Measurements from ENCODE around the gene CKM.
A peak's percentile ranks its signal among the peaks of the same experiment; 100 is the strongest.

CKM gene

DNA sequence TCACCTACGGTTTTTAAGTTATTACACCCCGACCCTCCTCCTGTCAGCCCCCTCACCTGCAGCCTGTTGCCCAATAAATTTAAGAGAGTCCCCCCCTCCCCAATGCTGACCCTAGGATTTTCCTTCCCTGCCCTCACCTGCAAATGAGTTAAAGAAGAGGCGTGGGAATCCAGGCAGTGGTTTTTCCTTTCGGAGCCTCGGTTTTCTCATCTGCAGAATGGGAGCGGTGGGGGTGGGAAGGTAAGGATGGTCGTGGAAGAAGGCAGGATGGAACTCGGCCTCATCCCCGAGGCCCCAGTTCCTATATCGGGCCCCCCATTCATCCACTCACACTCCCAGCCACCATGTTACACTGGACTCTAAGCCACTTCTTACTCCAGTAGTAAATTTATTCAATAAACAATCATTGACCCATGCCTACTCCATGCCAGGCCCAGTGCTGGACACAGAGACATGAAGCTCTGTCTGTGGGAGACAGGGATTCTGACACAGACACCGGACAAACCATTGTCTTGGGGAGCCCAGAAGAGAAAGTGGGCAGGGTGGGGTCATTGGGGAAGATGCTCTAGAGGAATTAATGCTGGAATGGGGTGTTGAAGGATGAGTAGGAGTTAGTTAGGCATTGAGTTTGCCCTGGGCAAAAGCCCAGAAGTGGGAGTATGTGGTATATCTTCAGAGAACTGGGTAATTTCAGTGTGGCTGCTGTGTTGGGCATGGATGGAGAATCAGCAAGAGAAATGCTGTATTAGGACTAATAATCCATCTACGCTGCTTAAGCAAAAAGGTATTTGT, 19.2 kb downstream of the CKM start:
- Mint-ChIP-seq H3K27ac (no peak overlapping the region), H3K4me3 (no peak overlapping the region), H3K4me1 (ENCODE audit: low read depth) (no peaks in the 10 kb centered on the region), H3K36me3 (ENCODE audit: low read depth) (peaks cover 36% of the 10 kb centered on the region), H3K27me3 (peaks cover 11% of the 10 kb centered on the region), H3K9me3 (no peaks in the 10 kb centered on the region)
- intact Hi-C loops (cut with micrococcal nuclease): no loop called here

DNA sequence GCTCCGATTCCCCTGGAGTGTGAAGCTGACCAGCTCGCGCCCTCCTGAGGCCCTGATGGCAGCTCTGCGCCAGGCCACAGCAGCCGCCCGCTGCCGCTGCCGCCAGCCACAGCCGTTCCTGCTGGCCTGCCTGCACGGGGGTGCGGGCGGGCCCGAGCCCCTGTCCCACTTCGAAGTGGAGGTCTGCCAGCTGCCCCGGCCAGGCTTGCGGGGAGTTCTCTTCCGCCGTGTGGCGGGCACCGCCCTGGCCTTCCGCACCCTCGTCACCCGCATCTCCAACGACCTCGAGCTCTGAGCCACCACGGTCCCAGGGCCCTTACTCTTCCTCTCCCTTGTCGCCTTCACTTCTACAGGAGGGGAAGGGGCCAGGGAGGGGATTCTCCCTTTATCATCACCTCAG, 20.3 kb downstream of the CKM start:
- Mint-ChIP-seq H3K4me3 (no peak overlapping the region), H3K4me1 (ENCODE audit: low read depth) (no peaks in the 10 kb centered on the region)
- intact Hi-C loops (cut with micrococcal nuclease): no loop called here

DNA sequence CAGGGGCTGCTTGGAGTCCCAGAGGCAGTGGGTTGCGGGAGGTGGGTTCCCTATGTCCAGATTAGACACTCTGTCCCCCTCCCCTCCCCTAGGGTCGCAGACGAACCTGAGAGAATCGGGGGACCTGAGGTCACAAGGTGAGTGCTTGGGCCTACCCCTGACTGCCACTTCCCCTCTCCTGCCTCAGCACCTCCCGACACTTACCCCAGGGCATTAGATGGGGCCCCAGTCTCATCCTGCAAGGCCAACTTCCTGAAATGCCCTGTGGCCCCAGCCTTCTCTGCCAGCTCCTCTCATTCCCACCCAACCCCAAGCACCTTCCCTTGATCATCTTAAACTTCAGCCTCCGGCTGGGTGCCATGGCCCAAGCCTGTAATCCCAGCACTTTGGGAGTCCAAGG, 23.0 kb downstream of the CKM start:
- intact Hi-C loops (cut with micrococcal nuclease): no loop called here
- Mint-ChIP-seq H3K4me1 (ENCODE audit: low read depth) (no peaks in the 10 kb centered on the region), H3K27me3 (peaks cover 2% of the 10 kb centered on the region), H3K4me3 (no peak overlapping the region), H3K27ac (no peak overlapping the region), H3K36me3 (ENCODE audit: low read depth) (peaks cover 60% of the 10 kb centered on the region), H3K9me3 (no peaks in the 10 kb centered on the region)

More for the DNA sequence above, 20.3 kb downstream of the CKM start:
- Mint-ChIP-seq H3K36me3 (ENCODE audit: low read depth) (peaks cover 44% of the 10 kb centered on the region), H3K27me3 (peaks cover 10% of the 10 kb centered on the region), H3K27ac (no peak overlapping the region), H3K9me3 (no peaks in the 10 kb centered on the region)

DNA sequence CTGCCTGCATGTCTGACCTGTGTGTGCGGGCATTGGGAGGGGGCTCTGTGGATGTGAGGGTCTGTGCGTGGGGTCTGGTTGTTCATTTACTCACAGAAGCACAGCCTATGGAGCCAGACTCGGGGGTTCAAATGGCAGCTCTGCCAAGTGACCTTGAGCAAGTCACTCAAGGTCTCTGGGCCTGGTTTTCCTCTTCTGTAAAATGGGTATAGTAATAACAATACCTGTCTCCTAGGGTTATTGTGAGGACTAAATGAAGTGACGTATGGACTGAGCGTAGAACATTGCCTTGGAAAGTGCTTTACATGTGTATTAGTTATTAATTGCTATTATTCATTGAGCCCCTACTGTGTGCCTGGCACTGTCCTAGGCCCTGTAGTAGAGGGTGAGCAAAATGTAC, 24.4 kb downstream of the CKM start:
- no peak overlapping the region for H3K27ac Mint-ChIP-seq
- no peaks in the 10 kb centered on the region for H3K27me3 Mint-ChIP-seq
- intact Hi-C loops (cut with micrococcal nuclease): no loop called here
- no peak overlapping the region for H3K4me3 Mint-ChIP-seq
- no peaks in the 10 kb centered on the region for H3K4me1 Mint-ChIP-seq (ENCODE audit: low read depth)
- peaks cover 73% of the 10 kb centered on the region for H3K36me3 Mint-ChIP-seq (ENCODE audit: low read depth)
- H3K9me3 Mint-ChIP-seq: no peaks in the 10 kb centered on the region

DNA sequence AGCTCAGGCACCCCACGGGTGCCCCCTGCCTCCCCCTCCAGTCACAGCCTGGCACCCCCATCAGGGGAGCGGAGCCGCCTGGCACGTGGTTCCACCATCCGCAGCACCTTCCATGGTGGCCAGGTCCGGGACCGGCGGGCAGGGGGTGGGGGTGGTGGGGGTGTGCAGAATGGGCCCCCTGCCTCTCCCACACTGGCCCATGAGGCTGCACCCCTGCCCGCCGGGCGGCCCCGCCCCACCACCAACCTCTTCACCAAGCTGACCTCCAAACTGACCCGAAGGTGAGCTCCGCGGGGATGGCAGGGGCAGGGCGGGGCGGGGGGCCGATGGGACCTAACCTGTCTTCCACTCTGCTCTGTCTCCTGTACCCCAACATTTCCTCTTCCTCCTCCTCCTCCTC, 25.0 kb downstream of the CKM start:
- no peak overlapping the region for H3K27ac Mint-ChIP-seq
- no peaks in the 10 kb centered on the region for H3K9me3 Mint-ChIP-seq
- H3K36me3 Mint-ChIP-seq (ENCODE audit: low read depth): peaks cover 73% of the 10 kb centered on the region
- no peak overlapping the region for H3K4me3 Mint-ChIP-seq
- intact Hi-C loops (cut with micrococcal nuclease): no loop called here
- H3K27me3 Mint-ChIP-seq: no peaks in the 10 kb centered on the region
- H3K4me1 Mint-ChIP-seq (ENCODE audit: low read depth): no peaks in the 10 kb centered on the region

DNA sequence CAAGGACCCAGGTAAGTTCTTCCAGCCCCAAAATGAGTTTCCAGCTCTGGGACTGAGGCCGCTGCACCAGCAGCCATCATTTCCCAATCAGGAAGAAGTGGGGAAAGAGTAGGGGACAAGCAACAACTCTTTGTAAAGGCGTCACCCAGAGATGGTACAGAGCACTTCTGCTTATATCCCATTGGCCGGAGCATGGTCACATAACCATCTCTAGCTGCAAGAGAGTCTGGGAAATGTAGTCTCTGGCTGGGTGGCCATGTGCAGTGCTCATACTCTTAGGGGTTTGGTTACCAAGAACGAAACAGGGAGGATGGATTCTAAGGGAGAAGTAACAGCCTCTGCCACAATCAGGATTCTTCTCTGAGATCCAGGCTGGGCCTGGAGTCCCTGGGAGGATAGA, 26.3 kb downstream of the CKM start:
- no peaks in the 10 kb centered on the region for H3K27me3 Mint-ChIP-seq
- H3K36me3 Mint-ChIP-seq (ENCODE audit: low read depth): peaks cover 75% of the 10 kb centered on the region
- intact Hi-C loops (cut with micrococcal nuclease): no loop called here
- H3K27ac Mint-ChIP-seq: peak overlapping the region; percentile 33
- H3K4me1 Mint-ChIP-seq (ENCODE audit: low read depth): no peaks in the 10 kb centered on the region
- H3K4me3 Mint-ChIP-seq: no peak overlapping the region
- no peaks in the 10 kb centered on the region for H3K9me3 Mint-ChIP-seq

DNA sequence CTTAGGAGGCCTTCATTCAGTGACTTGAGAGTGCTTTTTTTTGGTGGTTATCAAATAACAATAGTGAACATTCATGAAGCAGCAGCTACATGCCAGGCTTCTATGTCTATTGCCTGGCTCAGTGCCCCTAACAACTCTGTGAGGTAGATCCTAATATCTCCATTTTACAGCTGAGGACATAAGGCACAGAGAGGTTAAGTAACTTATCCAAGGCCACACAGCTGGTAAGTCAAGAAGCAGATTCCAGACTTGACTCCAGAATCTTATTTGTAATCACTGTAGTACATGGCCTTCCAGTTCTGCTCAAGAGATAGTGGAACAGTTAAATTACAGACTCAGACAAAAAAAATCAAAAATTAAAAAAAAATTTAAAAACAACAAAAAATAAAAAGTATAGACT, 26.8 kb downstream of the CKM start:
- no peaks in the 10 kb centered on the region for H3K27me3 Mint-ChIP-seq
- intact Hi-C loops (cut with micrococcal nuclease): no loop called here
- H3K4me1 Mint-ChIP-seq (ENCODE audit: low read depth): no peaks in the 10 kb centered on the region
- no peaks in the 10 kb centered on the region for H3K9me3 Mint-ChIP-seq
- H3K27ac Mint-ChIP-seq: peak overlapping the region; percentile 33
- peaks cover 78% of the 10 kb centered on the region for H3K36me3 Mint-ChIP-seq (ENCODE audit: low read depth)
- H3K4me3 Mint-ChIP-seq: no peak overlapping the region

DNA sequence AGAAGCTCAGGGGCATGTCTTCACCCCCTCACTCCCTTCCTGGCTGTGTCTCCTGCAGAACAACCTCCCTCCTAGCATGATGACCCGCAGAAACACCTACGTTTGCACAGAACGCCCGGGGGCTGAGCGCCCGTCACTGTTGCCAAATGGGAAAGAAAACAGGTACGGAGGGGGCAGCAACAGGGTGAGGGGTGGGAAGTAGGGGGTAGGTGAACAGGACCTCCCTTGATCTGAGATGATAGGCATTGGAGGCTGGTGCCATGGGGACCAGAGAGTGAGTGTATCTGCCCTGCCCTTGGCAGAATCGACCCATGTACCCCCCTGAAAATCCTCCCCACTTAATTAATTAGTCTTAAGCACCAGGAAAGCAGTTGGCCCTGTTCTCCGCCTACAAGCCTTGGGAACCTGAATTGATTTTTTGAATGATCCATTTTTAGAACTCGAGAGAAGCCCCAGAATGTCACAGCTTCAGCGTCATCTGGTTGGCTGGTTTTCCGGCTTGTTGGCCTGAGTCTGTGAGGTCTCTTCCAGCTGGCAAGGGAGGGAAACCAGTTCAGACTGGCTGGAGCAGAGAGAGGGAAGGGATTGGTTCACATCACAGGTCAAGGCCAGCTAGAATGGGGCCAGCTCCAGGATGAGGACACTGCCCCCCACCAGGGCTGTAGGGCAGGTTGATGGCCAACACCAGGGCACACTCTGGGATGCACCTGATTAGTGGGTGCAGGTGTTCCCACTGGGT, 28.2 kb downstream of the CKM start:
- Mint-ChIP-seq H3K9me3 (no peaks in the 10 kb centered on the region), H3K4me3 (no peak overlapping the region), H3K36me3 (ENCODE audit: low read depth) (peaks cover 78% of the 10 kb centered on the region), H3K27me3 (no peaks in the 10 kb centered on the region), H3K27ac (no peak overlapping the region), H3K4me1 (ENCODE audit: low read depth) (no peaks in the 10 kb centered on the region)
- intact Hi-C loops (cut with micrococcal nuclease): no loop called here

DNA sequence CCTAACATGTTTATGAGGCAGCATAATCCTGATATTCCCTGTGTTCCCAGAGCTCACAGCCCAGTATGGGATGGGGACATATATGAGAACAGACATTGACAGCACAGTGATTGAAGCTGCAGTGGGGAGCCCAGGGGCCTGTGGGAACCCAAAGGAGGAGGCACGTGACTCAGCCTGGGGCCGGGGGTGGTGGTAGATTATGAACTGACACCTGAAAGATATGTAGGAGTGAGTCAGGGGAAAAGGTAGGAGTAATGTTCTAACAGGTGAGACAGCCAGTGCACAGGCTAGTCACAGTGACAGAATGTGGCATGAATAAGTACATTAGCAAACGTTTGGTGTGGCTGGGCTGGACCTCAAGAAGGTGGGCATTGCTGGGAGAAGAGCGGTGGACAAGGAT, 29.0 kb downstream of the CKM start:
- H3K9me3 Mint-ChIP-seq: no peaks in the 10 kb centered on the region
- H3K27ac Mint-ChIP-seq: no peak overlapping the region
- intact Hi-C loops (cut with micrococcal nuclease): no loop called here
- no peak overlapping the region for H3K4me3 Mint-ChIP-seq
- H3K36me3 Mint-ChIP-seq (ENCODE audit: low read depth): peaks cover 78% of the 10 kb centered on the region
- H3K27me3 Mint-ChIP-seq: no peaks in the 10 kb centered on the region
- H3K4me1 Mint-ChIP-seq (ENCODE audit: low read depth): no peaks in the 10 kb centered on the region

DNA sequence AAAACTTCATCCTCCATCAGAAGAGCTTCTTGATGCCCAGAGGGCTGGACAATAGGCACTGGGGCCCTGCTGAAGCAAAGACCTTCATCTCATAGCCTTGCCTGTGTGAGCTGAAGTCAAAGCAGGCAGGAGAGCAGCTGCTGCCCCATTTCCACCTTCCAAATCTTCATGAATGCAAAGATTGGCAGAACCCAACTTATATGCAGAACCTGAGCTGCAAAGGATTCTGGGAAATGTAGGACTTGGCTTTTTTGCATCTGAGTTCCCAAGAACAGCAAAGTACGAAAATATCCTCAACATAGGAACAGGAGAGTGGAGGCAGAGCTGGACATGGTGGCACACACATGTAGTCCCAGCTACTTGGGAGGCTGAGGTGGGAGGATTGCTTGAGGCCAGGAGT, 30.8 kb downstream of the CKM start:
- Mint-ChIP-seq H3K9me3 (no peaks in the 10 kb centered on the region), H3K4me3 (no peak overlapping the region), H3K27ac (no peak overlapping the region), H3K27me3 (no peaks in the 10 kb centered on the region), H3K4me1 (ENCODE audit: low read depth) (no peaks in the 10 kb centered on the region), H3K36me3 (ENCODE audit: low read depth) (peaks cover 78% of the 10 kb centered on the region)
- intact Hi-C loops (cut with micrococcal nuclease): no loop called here

DNA sequence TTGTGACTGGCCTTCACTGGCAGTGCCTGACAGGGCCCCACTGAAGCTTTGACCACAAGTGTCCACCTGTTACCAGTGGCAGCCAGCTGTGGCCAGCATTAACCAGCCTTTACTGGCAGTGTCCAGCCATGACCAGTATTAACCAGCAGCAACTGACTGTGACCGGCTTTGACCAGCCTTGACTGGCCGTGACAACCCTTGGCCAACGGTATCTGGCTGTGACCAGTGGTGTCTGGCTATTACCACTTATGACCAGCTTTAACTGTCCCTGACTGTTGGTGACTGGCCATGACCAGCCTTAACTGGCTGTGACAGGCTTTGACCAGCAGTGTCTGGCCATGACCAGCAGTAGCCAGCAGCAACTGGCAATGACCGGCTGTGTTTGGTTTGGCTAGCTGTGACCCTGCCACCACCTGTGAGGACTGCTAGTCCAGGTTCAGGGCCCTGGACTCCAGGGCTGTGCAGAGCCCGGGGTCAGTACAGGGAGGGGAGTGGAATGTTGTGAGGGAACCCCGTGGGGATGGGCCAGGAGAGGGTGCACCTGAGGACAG, 32.2 kb downstream of the CKM start:
- no peaks in the 10 kb centered on the region for H3K27me3 Mint-ChIP-seq
- no peaks in the 10 kb centered on the region for H3K4me1 Mint-ChIP-seq (ENCODE audit: low read depth)
- peaks cover 79% of the 10 kb centered on the region for H3K36me3 Mint-ChIP-seq (ENCODE audit: low read depth)
- H3K9me3 Mint-ChIP-seq: no peaks in the 10 kb centered on the region
- H3K4me3 Mint-ChIP-seq: no peak overlapping the region
- intact Hi-C loops (cut with micrococcal nuclease): no loop called here
- H3K27ac Mint-ChIP-seq: no peak overlapping the region

DNA sequence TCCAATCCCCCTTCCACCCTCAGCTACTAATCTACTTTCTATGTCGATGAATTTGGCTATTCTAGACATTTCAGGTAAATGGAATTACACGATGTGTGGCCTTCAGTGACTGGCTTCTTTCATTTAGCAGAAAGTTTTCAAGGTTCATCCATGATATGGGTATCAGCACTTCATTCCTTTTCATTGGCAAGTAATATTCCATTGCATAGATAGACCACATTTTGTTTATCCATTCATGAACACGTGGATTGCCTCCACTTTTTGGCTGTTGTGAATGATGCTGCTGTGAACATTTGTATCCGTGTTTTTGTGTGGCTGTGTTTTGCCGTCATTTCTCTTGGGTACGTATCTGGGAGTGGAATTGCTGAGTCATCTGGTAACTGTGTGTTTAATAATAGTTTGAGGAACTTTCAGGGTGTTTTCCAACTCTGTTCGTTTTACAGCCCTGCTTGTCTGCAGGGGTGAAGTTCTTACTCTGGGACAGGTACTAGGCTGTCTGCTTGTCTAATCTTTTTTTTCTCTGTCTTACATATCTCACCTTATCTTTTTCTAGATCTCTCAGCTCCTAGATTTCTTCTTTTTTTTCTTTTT, 39.1 kb downstream of the CKM start:
- intact Hi-C loops (cut with micrococcal nuclease): no loop called here
- Mint-ChIP-seq H3K4me1 (ENCODE audit: low read depth) (peaks cover 28% of the 10 kb centered on the region), H3K36me3 (ENCODE audit: low read depth) (peaks cover 68% of the 10 kb centered on the region), H3K27ac (peak overlapping the region; percentile 86), H3K4me3 (peak overlapping the region; percentile 46), H3K27me3 (no peaks in the 10 kb centered on the region), H3K9me3 (no peaks in the 10 kb centered on the region)

DNA sequence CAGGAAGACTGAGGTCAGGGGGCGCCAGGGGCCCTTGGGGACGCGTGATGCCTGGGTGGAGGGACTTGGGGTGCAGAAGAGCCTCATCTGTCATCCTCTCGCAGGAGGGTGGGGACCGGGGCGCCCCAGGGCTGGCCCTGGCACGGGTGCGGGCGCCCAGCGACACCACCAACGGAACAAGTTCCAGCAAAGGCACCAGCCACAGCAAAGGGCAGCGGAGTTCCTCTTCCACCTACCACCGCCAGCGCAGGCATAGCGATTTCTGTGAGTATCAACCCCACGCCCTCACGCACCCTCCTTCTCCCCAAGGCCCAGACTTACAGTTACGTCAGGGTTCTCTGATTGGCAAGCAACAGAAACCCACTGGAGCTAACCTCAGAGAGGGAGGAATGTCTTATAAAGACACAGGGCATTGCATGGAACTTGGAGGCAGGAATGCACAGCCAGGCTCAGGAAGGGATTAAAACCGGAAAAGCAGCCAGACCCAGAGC, 42.2 kb downstream of the CKM start:
- intact Hi-C loops (cut with micrococcal nuclease): no loop called here
- H3K9me3 Mint-ChIP-seq: no peaks in the 10 kb centered on the region
- H3K36me3 Mint-ChIP-seq (ENCODE audit: low read depth): peaks cover 79% of the 10 kb centered on the region
- H3K4me1 Mint-ChIP-seq (ENCODE audit: low read depth): peaks cover 28% of the 10 kb centered on the region
- no peak overlapping the region for H3K4me3 Mint-ChIP-seq
- H3K27ac Mint-ChIP-seq: peak overlapping the region; percentile 73
- H3K27me3 Mint-ChIP-seq: no peaks in the 10 kb centered on the region

DNA sequence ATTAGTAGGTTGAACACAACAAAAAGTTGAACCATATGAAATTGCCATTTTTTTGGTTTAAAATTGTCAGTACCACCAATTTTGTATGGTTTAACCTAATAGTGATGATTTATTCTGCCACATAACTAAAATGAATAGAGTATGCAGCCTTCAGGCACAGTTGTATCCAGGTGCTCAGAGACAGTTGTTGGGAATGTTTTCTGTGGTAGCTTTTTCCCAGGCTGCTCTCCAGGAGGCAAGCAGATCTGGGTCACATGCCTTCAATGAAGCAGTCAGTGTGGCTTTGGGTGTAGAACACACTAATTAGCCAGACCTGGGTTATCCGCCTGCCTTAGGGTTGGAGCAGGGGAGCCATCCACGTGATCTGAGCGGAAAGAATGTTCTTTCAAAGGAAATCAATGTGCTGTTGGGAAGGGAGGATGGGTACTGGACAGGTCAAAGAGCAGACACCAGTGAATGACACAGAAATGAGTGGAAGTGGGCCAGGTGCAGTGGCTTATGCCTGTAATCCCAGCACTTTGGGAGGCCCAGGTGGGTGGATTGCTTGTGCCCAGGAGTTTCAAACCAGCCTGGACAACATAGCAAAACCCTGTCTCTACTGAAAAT, 43.0 kb downstream of the CKM start:
- intact Hi-C loops (cut with micrococcal nuclease): no loop called here
- Mint-ChIP-seq H3K27ac (peak overlapping the region; percentile 73), H3K27me3 (no peaks in the 10 kb centered on the region), H3K9me3 (no peaks in the 10 kb centered on the region), H3K4me1 (ENCODE audit: low read depth) (peaks cover 28% of the 10 kb centered on the region), H3K4me3 (no peak overlapping the region), H3K36me3 (ENCODE audit: low read depth) (peaks cover 84% of the 10 kb centered on the region)

All from dendritic cell treated with granulocyte-macrophage colony-stimulating factor and Interleukin-4, amounts not matched to agents 40 ng/mL and 50 ng/mL, for 4 days (primary cell).